Retina (tissue), 1 donor: ENCODE data around the gene RICTOR.
"Not testable (repeated sequence)": the region's sequence is repeated elsewhere in the genome, so short reads cannot be mapped to it uniquely, and the experiment has no call there.

Experiments
- DNase-seq: peaks from one replicate; pipeline ENCODE4 v3.0.0-alpha.2; 2016

RICTOR gene

DNA sequence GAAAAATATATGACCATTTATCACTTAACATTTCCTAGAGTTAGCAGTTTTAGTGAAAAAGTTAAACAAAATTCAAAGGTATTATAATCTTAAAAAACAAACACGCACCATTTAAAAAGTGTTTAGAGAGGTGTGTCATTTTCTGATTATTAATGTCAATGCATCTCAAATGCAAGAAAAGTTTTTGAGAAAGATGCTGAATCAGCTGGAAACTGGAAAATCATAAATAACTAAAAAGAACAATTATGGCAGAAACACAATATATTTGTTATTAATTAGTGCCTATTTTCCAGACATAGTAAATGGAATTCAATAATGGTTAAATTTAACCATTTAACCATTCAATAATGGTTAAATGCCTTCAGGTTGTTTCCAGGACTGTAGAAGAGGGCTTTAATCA is 64.9 kb downstream of the RICTOR start:
- no peak for DNase-seq

DNA sequence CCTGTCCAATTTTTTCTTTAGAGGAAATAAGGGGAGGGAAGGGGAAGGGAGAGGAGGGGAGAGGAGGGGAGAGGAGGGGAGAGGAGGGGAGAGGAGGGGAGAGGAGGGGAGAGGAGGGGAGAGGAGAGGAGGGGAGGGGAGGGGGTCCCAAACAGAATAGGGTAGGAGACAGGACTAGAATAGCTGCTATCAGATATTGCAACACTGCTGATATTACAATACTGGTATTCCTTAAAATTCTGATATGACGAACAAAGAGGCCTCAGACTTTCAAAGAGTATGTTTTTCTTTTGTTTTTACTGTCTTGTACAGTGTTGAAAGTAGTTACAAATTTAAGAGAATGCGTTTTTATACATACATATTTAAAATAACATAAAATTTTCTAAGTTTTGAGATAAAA is 67.5 kb downstream of the RICTOR start:
- no peak for DNase-seq

GRCh38 chr5:39005566-39006232 is 68.5 kb downstream of the RICTOR start:
- no peak for DNase-seq

GRCh38 chr5:39001683-39002082 is 72.5 kb downstream of the RICTOR start:
- no peak for DNase-seq

DNA sequence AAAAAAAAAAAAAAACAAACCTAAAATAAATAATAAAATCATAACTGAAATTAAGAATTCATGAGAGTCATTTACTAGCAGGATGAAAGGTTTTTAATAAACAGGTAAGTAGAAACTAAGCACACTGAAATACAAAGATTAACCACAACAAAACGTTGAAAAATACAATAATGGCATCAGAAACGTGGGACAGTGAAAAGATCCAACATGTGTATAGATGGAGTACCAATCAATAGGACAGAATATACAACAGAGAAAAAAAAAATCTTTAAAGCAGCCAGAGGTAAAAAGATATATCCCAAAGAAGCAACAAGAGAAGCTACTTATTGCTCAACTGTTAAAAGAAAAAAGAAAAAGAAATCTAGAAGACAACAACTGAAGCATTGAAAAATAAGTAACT is 75.2 kb downstream of the RICTOR start:
- no peak for DNase-seq

DNA sequence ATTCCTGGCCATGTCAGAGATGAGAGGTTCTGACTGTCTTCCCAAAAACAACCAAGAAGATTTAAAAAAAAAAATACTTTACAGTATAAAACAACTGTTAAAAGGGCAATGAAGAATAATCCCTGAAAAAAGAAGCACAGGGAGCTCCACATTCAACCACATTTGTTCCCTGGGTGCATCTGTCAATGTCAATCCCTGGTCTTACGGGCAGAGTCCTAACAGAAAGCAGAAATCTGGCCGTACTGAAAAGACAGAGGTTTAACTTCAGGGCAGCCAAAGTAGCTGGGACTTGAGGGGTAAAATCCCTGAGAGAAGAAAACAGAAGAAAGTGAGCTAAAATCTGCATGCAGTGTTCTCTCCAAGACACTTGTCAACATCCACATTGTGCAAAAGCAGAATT is 76.6 kb downstream of the RICTOR start:
- DNase-seq, result peak; percentile 4

DNA sequence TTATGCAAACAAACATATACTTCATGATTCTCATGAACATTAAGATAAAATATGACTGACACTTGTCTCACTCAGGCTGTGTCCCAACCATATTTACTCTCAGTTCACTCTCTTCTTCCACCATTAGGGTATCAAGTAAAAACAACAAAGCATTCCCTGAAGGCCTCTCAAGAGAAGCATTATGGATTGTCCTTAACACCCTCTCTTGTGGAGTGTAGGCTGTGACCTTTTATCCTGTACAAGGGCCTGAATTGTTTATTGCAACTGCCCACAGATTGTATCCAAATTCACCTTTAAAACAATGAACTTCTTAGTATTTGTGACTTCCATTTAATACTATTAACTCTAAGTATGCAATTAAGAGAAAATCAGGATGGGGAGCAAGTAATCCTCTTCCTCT is 78.1 kb downstream of the RICTOR start:
- no peak for DNase-seq

DNA sequence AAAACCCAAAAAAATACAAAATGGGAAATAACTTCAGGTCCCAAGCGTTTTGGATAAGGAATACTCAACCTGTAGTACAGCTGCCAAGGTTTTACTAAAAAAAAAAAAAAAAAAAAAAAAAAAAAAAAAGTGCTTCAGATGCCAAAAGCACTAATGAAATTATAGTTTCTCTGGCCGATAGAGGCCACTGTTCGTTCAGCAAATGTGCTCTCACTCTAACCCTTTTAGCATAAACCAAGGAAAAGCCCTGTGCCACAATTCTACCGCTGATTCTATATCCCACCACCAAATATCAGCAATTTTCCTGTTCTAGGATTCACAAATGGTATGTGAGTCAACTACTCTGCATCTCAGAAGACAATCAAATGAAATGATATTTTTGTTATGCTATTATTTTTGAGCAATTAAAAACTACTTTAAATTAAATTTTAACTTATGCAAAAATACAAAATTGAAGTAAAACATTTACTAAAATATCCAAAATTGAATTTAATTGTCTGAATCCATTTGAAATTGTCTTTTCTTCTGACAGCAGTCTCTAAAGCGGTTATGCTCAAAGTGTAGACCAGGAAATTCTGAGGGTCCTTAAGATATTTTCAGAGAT is 79.8 kb downstream of the RICTOR start:
- peak; percentile 15 for DNase-seq

DNA sequence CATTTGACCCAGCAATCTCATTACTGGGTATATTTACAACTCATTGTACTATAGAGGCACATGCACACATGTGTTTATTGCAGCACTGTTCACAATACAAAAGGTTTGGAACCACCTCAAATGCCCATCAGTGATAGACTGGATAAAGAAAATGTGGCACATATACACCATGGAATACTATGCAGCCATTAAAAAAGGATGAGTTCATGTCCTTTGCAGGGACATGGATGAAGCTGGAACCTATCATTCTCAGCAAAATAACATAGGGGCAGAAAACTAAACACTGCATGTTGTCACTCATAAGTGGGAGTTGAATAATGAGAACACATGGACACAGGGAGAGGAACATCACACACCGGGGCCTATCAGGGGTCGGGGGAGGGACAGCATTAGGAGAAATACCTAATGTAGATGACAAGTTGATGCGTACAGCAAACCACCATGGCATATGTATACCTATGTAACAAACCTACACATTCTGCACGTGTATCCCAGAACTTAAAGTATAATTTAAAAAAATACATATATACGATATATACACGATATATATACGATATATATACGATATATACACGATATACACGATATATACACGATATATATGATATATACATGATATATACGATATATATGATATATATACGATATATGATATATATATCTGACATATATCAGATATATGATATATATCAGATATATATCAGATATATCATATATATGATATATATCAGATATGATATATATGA is 84.1 kb downstream of the RICTOR start:
- DNase-seq, result not testable (repeated sequence)

- DNase-seq, result no peak
These were observed 88.2 kb downstream of the RICTOR start for GRCh38 chr5:38985909-38986452.

GRCh38 chr5:38979535-38979934 is 94.7 kb downstream of the RICTOR start:
- DNase-seq, result no peak

DNA sequence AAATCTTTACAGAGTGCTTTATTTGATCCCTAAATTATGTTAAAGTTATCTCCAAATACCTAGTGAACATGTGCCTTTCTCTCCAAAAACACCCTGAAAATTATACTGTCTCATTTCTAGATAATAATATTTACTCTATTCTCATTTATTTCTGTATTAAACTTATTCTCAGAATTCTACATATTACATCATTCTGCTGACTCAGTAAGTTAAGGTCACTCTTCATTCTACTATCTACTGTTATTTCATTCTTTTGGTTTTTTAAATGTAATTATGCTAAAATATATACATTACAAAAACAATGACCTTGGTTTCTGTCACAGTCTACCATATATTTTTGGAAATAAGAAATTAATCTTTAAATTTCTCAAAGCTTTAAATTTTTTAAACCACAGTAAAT is 96.2 kb downstream of the RICTOR start:
- DNase-seq, result no peak

DNA sequence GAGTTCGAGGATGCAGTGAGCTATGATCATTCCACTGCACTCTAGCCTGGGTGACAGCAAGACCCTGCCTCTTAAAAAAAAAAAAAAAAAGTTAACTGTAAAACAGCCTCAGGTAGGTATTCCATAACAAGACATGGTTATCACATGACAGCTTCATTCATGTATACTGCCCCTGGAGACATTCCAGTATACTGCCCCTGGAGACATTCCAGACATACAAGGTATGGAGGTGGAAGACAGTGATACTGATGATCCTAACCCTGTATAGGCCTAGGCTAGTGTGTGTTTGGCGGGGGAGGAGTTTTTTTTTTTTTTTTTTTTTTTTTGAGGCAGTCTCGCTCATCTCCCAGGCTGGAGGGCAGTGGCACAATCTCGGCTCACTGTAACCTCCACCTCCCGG is 105.5 kb downstream of the RICTOR start:
- DNase-seq, result no peak

- DNase-seq, result no peak
These were observed 112.5 kb downstream of the RICTOR start for GRCh38 chr5:38961691-38962090.

DNA sequence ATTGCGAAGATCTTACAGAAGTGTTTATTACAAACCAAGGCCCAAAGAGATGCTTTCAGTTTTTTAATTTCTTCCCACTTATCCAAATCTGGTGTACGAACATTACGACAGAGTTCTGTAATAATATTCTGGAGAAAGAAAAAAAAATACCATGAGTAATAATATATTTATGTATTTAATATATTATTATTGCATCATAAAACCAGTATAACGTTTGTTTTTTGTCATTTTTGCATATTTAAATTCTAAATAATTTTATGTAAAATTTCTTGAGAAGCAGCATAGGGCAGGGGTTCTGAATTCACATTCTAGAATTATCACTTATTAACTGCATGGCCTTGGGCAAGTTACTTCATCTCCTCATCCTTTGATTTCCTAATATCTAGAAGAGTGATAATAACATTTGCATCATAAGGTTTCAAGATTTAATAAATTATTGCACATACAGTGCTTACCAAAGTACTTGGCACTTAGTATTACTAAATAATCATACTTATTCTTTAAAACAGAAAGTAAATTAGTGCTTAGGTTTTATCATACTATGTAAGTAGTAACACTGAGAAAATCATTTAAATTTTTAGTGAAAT is 120.7 kb downstream of the RICTOR start:
- no peak for DNase-seq

- no peak for DNase-seq
These were observed 125.7 kb downstream of the RICTOR start for GRCh38 chr5:38948501-38948900.

GRCh38 chr5:38944282-38944681 is 129.9 kb downstream of the RICTOR start:
- no peak for DNase-seq

DNA sequence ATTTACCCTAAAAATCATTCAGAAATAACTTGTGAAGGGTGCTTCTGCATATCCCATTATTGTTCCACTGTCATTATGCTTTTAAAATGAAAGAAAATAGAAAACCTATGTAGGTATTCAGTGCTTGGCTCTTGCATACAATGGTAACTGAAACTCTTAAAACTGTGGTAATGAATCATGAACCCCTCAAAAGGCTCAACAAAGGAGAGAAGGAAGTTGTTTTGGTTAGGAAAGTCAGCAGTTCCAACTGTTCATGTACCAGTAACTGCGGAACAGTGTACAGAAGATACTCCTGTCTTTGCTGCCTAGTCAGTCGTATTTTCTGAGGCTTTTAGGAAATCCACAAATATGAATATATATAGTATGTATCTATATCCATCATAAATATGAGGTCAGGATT is 132.3 kb downstream of the RICTOR start:
- DNase-seq, result no peak

GRCh38 chr5:38940230-38940858 is 133.9 kb downstream of the RICTOR start:
- no peak for DNase-seq

- DNase-seq, result no peak
These were observed 135.2 kb downstream of the RICTOR start for GRCh38 chr5:38938973-38939372.

DNA sequence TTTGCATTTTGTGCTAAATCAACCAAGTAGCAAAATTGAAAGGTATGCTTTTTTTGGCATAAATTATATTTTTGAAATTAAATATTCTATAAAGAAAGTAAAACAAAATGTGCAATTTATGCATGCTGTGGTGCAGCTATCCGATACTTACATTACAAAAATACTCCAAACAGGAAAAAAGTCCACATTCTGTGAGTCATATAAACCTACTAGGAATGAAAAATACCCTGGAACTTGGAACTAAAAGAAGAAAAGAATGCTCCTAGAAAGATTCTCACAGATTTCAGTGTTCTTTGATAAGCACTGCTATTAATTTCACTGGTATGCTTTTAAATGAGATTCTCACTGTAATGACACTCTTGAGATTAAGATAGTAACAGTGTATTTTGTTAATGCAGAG is 135.8 kb downstream of the RICTOR start:
- DNase-seq, result no peak

GRCh38 chr5:38936269-38936668 is 137.9 kb downstream of the RICTOR start:
- DNase-seq, result no peak

DNA sequence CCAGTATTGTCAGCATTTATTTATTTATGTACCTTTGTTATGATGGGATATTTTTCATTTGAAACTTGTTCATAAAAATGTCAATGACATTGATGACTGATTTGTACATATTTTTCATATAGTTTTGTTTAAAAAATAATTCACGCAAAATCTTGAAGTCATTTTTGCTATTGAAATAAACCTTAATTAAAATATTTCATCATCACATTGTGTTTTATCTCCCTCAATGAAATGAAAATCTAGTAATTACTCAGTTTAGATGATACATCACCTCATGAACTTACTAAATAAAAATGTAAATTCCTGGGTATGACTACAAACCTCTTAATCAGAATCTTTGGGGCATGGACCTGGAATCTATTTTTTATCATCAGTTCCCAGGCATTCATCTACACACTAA is 138.8 kb downstream of the RICTOR start:
- no peak for DNase-seq
